Activated CD4-positive, alpha-beta memory T cell treated with anti-CD3 and anti-CD28 coated beads for 36 hours (primary cell): Measurements from ENCODE around the gene RAB19. TPM values are rescaled to one million over a fixed set of nuclear protein-coding genes. Genes with fewer than 3 reads are reported as not detected.
"Not testable (repeated sequence)": the region's sequence is repeated elsewhere in the genome, so short reads cannot be mapped to it uniquely, and the experiment has no call there.

Experiments used
- CTCF ChIA-PET: fragments of 350-600 bp; sonication (Branson Sonifier 250); formaldehyde crosslinking; loops from one replicate; lab custom pipeline; 2021; ENCODE audit warnings: antibody characterized with exemption, inconsistent platforms; lab: Charles Lee
- POLR2A ChIA-PET: fragments of 350-600 bp; sonication (Branson Sonifier 250); formaldehyde crosslinking; loops from one replicate; lab custom pipeline; 2021; ENCODE audit warnings: antibody characterized with exemption; lab: Charles Lee
- DNase-seq: peaks from one replicate; pipeline ENCODE4 v3.0.0-alpha.2; 2020
- H3K27ac Mint-ChIP-seq: one replicate; pipeline ENCODE4 v1.8.0; 2021; ENCODE audit warnings: mixed read lengths
- H3K27me3 Mint-ChIP-seq: one replicate; pipeline ENCODE4 v1.8.0; 2021; ENCODE audit warnings: mixed read lengths
- H3K36me3 Mint-ChIP-seq: one replicate; pipeline ENCODE4 v1.8.0; 2021; ENCODE audit warnings: mixed read lengths
- H3K4me1 Mint-ChIP-seq: one replicate; pipeline ENCODE4 v1.8.0; 2021; ENCODE audit warnings: low read depth, mixed read lengths
- H3K4me3 Mint-ChIP-seq: one replicate; pipeline ENCODE4 v1.8.0; 2021; ENCODE audit warnings: mild to moderate bottlenecking, mixed read lengths
- H3K9me3 Mint-ChIP-seq: one replicate; pipeline ENCODE4 v1.8.0; 2021; ENCODE audit warnings: mixed read lengths
- intact Hi-C: fragments of 100-400 bp; cut with micrococcal nuclease; formaldehyde crosslinking; loops from one replicate; pipeline ENCODE4 v1.15.1; 2023
- total RNA-seq, 2 experiments: library from RNA; stranded (reverse); gene quantifications; one replicate each; pipeline ENCODE4 v1.2.3, GENCODE V29; 2021

Gene RAB19
- total RNA-seq, 2 experiments from 2014 or later, result 13.3 to 14.5 TPM

- Mint-ChIP-seq H3K36me3 (peaks cover 11% of the 10 kb centered on the region), H3K9me3 (no peaks in the 10 kb centered on the region), H3K4me1 (peaks cover 41% of the 10 kb centered on the region), H3K27me3 (no peaks in the 10 kb centered on the region), H3K27ac (peak overlapping the region; percentile 92), H3K4me3 (peak overlapping the region; percentile 87)
- ChIA-PET POLR2A (interaction anchor here (0.6 to 1.2 kb wide), 3 partner anchors 27 to 75 kb away, joined by 3 to 4 read pairs (median 3); no protein-coding TSS in a partner anchor), CTCF (no interaction called here)
- no peak for DNase-seq
- intact Hi-C loops, result loop anchor here (2.0 to 10.0 kb wide), 5 partner anchors 14 to 612 kb away; partner anchors contain the start of genes KDM7A and MRPS33
Observed at GRCh38 chr7:140402178-140402835, 1.6 kb upstream of the RAB19 start.

GRCh38 chr7:140404565-140405065, 757 bp downstream of the RAB19 start:
- intact Hi-C loops, result loop anchor here (1.0 to 10.0 kb wide), 5 partner anchors 28 to 610 kb away; partner anchors contain the start of genes KDM7A and MRPS33
- Mint-ChIP-seq H3K4me1 (peaks cover 31% of the 10 kb centered on the region), H3K27me3 (no peaks in the 10 kb centered on the region), H3K4me3 (peak overlapping the region; percentile 87), H3K27ac (peak overlapping the region; percentile 86), H3K9me3 (no peaks in the 10 kb centered on the region), H3K36me3 (peaks cover 12% of the 10 kb centered on the region)
- ChIA-PET POLR2A (no interaction called here), CTCF (no interaction called here)
- DNase-seq, result no peak

DNA sequence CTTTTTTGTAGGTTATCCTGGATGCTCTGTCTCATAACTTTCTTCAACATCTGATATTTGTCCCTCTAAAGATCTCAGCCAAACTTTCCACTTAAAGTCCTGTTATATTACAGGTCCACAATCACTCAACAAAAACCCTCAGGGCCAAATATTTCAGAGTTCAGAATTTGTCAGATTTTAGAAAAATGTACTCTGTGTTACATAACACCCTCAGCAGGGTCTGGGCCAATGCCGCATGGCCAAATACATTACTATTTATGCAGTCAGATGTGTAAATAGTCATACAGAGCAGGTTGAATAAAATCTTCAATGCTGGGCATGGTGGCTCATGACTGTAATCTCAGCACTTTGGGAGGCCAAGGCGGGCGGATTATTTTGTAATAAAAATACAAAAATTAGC, 11.5 kb downstream of the RAB19 start:
- Mint-ChIP-seq H3K4me3 (no peak overlapping the region), H3K27ac (no peak overlapping the region), H3K9me3 (no peaks in the 10 kb centered on the region), H3K36me3 (peaks cover 18% of the 10 kb centered on the region), H3K27me3 (no peaks in the 10 kb centered on the region), H3K4me1 (no peaks in the 10 kb centered on the region)
- no peak for DNase-seq
- POLR2A ChIA-PET, result no interaction called here
- CTCF ChIA-PET, result no interaction called here
- intact Hi-C loops, result no loop called here

- H3K4me3 Mint-ChIP-seq, DNase-seq, H3K4me1 Mint-ChIP-seq, intact Hi-C loops, H3K27me3 Mint-ChIP-seq, POLR2A ChIA-PET, H3K27ac Mint-ChIP-seq, H3K9me3 Mint-ChIP-seq: not testable (repeated sequence)
- CTCF ChIA-PET, result interaction anchor here (0.5 kb wide), 1 partner anchor 11 kb away, joined by 3 read pairs; no protein-coding TSS in a partner anchor
- peaks cover 17% of the 10 kb centered on the region for H3K36me3 Mint-ChIP-seq
Observed at GRCh38 chr7:140415816-140416215, 12.0 kb downstream of the RAB19 start.

DNA sequence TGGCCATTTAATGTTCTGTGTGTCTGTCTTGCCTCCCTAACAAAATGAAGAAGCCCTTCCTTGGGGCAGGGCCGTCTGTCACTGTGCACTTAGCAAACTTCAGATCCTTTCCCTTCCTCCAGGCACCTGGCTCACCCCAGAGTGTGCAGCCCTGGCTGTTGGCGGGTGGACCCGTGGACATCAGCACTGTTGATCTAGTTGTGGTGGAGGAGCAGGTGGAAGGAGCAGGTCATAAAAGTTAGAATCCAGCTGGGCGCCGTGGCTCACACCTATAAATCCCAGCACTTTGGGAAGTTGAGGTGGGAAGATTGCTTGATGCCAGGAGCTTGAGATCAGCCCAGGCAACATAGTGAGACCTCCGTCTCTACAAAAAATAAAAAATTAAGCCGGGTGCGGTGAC, 12.7 kb downstream of the RAB19 start:
- no peak for DNase-seq
- ChIA-PET CTCF (no interaction called here), POLR2A (no interaction called here)
- H3K27me3 Mint-ChIP-seq, result no peaks in the 10 kb centered on the region
- intact Hi-C loops, result no loop called here
- no peaks in the 10 kb centered on the region for H3K4me1 Mint-ChIP-seq
- peaks cover 16% of the 10 kb centered on the region for H3K36me3 Mint-ChIP-seq
- H3K4me3 Mint-ChIP-seq, result no peak overlapping the region
- no peaks in the 10 kb centered on the region for H3K9me3 Mint-ChIP-seq
- H3K27ac Mint-ChIP-seq, result no peak overlapping the region

DNA sequence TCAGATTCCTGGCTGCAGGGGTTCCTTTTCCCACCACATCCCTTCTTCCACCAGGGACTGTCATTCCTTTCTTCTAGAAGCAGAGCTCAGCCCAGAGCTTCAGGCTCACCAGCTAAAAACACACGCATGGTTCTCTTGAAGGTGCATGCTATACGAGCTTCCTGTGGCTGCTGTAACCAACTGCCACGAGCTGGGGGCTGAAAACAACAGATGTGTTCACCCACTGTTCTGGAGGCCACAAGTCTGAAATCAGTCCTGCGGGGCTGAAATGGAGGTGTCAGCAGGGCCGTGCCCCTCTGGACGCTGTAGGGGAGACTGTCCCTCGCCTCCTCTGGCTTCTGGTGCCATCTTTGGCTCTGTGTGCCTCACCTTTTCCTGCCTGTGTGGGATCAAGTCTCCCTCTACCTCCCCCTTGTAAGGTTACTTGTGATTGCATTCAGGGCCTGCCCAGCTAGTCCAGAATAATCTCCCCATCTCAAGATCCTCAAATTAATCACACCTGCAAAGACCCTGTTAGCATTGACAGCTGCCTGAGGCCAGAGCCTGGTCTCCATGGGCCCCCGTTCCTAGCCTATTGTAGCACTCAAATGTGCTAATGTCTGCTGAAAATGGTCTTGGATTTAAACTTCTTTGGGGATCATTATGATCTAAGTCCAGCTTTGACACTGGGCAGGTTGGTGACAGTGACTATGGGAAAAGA, 13.7 kb downstream of the RAB19 start:
- no peak for DNase-seq

GRCh38 chr7:140418156-140418472, 14.3 kb downstream of the RAB19 start:
- H3K36me3 Mint-ChIP-seq, intact Hi-C loops, H3K27ac Mint-ChIP-seq, H3K4me1 Mint-ChIP-seq, H3K4me3 Mint-ChIP-seq, DNase-seq, H3K27me3 Mint-ChIP-seq, H3K9me3 Mint-ChIP-seq: not testable (repeated sequence)
- POLR2A ChIA-PET, result interaction anchor here (1.2 kb wide), 1 partner anchor 20 kb away, joined by 3 read pairs; the partner anchor contains the start of gene SLC37A3
- CTCF ChIA-PET, result interaction anchor here (1.4 kb wide), 1 partner anchor 26 kb away, joined by 4 read pairs; no protein-coding TSS in a partner anchor

More for the DNA sequence above, 13.7 kb downstream of the RAB19 start:
- Mint-ChIP-seq H3K36me3 (peaks cover 10% of the 10 kb centered on the region), H3K27ac (no peak overlapping the region), H3K27me3 (no peaks in the 10 kb centered on the region), H3K4me1 (no peaks in the 10 kb centered on the region), H3K9me3 (no peaks in the 10 kb centered on the region), H3K4me3 (no peak overlapping the region)
- ChIA-PET POLR2A (interaction anchor here (1.2 kb wide), 1 partner anchor 19 kb away, joined by 3 read pairs; the partner anchor contains the start of gene SLC37A3), CTCF (interaction anchor here (0.7 to 1.4 kb wide), 2 partner anchors 26 to 32 kb away, joined by 3 to 4 read pairs; no protein-coding TSS in a partner anchor)
- intact Hi-C loops, result no loop called here

DNA sequence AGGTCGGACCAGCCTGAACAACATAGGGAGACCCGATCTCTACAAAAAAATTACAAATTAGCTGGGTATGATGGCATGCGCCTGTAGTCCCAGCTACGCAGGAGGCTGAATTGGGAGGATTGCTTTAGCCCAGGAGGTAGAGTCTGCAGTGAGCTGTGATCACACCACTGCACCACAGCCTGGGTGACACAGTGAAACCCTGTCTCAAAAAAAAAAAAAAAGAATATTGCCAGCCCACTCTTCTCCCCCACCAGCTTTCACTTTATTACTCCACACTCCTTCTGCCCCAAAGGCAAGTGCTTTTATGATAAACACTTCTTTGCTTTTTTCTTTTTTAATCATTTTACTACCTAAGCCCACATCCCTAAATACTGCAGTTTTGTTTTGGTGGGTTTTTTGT, 14.8 kb downstream of the RAB19 start:
- ChIA-PET POLR2A (interaction anchor here (1.2 kb wide), 1 partner anchor 20 kb away, joined by 3 read pairs; the partner anchor contains the start of gene SLC37A3), CTCF (interaction anchor here (1.4 kb wide), 1 partner anchor 25 kb away, joined by 4 read pairs; no protein-coding TSS in a partner anchor)
- no peaks in the 10 kb centered on the region for H3K9me3 Mint-ChIP-seq
- no peaks in the 10 kb centered on the region for H3K27me3 Mint-ChIP-seq
- H3K4me3 Mint-ChIP-seq, result no peak overlapping the region
- peaks cover 6% of the 10 kb centered on the region for H3K36me3 Mint-ChIP-seq
- DNase-seq, result no peak
- H3K4me1 Mint-ChIP-seq, result no peaks in the 10 kb centered on the region
- no peak overlapping the region for H3K27ac Mint-ChIP-seq
- intact Hi-C loops, result no loop called here

DNA sequence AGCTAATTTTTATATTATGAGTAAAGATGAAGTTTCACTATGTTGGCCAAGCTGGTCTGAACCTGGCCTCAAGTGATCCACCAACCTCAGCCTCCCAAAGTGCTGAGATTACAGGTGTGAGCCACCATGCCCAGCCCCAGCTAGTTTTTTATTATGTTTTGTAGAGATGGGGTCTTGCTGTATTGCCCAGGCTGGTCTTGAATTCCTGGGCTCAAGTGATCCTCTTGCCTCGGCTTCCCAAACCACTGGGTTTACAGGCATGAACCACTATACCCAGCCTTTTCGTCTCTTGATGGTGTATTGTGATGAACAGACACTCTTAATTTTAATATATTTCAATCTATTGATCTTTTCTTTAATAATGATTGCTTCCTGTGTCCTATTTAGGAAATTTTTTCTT, 17.7 kb downstream of the RAB19 start:
- H3K9me3 Mint-ChIP-seq, result no peaks in the 10 kb centered on the region
- POLR2A ChIA-PET, result no interaction called here
- no peaks in the 10 kb centered on the region for H3K4me1 Mint-ChIP-seq
- CTCF ChIA-PET, result no interaction called here
- intact Hi-C loops, result no loop called here
- no peak overlapping the region for H3K4me3 Mint-ChIP-seq
- H3K27ac Mint-ChIP-seq, result no peak overlapping the region
- peaks cover 6% of the 10 kb centered on the region for H3K36me3 Mint-ChIP-seq
- DNase-seq, result no peak
- H3K27me3 Mint-ChIP-seq, result no peaks in the 10 kb centered on the region

- no peaks in the 10 kb centered on the region for H3K4me1 Mint-ChIP-seq
- intact Hi-C loops, result no loop called here
- no peaks in the 10 kb centered on the region for H3K9me3 Mint-ChIP-seq
- no peaks in the 10 kb centered on the region for H3K27me3 Mint-ChIP-seq
- POLR2A ChIA-PET, result no interaction called here
- no peak overlapping the region for H3K27ac Mint-ChIP-seq
- H3K36me3 Mint-ChIP-seq, result peaks cover 8% of the 10 kb centered on the region
- H3K4me3 Mint-ChIP-seq, result no peak overlapping the region
- CTCF ChIA-PET, result interaction anchor here (1.5 kb wide), 1 partner anchor 16 kb away, joined by 4 read pairs; no protein-coding TSS in a partner anchor
- DNase-seq, result no peak
Observed at GRCh38 chr7:140423501-140423900, 19.6 kb downstream of the RAB19 start.

DNA sequence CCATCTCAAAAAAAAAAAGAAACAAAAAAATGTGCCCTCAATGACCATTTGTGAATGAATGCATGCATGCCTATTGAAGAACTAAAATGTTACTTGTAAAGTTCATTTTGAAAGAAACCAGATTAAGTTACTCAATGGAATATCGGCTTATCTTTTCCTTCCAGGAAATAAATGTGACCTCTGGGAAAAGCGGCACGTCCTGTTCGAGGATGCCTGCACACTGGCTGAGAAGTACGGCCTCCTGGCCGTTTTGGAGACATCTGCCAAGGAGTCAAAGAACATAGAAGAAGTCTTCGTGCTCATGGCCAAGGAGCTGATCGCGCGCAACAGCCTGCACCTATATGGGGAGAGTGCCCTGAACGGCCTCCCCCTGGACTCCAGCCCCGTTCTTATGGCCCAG, 21.9 kb downstream of the RAB19 start:
- intact Hi-C loops, result no loop called here
- peaks cover 8% of the 10 kb centered on the region for H3K36me3 Mint-ChIP-seq
- no peaks in the 10 kb centered on the region for H3K27me3 Mint-ChIP-seq
- DNase-seq, result no peak
- ChIA-PET CTCF (interaction anchor here (1.0 kb wide), 1 partner anchor 18 kb away, joined by 4 read pairs; no protein-coding TSS in a partner anchor), POLR2A (interaction anchor here (0.6 kb wide), 1 partner anchor 24 kb away, joined by 3 read pairs; no protein-coding TSS in a partner anchor)
- H3K9me3 Mint-ChIP-seq, result no peaks in the 10 kb centered on the region
- no peaks in the 10 kb centered on the region for H3K4me1 Mint-ChIP-seq
- no peak overlapping the region for H3K27ac Mint-ChIP-seq
- no peak overlapping the region for H3K4me3 Mint-ChIP-seq

GRCh38 chr7:140426130-140426529, 22.3 kb downstream of the RAB19 start:
- Mint-ChIP-seq H3K36me3 (peaks cover 8% of the 10 kb centered on the region), H3K27me3 (no peaks in the 10 kb centered on the region), H3K4me3 (no peak overlapping the region), H3K9me3 (no peaks in the 10 kb centered on the region), H3K27ac (no peak overlapping the region), H3K4me1 (no peaks in the 10 kb centered on the region)
- ChIA-PET CTCF (interaction anchor here (1.0 kb wide), 1 partner anchor 18 kb away, joined by 4 read pairs; no protein-coding TSS in a partner anchor), POLR2A (interaction anchor here (0.6 kb wide), 1 partner anchor 23 kb away, joined by 3 read pairs; no protein-coding TSS in a partner anchor)
- intact Hi-C loops, result no loop called here
- DNase-seq, result no peak
